GM20000 (cell line): ENCODE results near the gene RNF34.

Experiments used
- DNase-seq: peaks from one replicate; pipeline ENCODE4 v3.0.0; 2012; ENCODE audit warnings: low spot score
- CTCF ChIP-seq: IDR thresholded peaks from 2 replicates; pipeline ENCODE4 v1.5.1; 2012; ENCODE audit warnings: mild to moderate bottlenecking, control low read depth; ENCODE audit errors: extremely low read depth, missing control alignments

Gene RNF34

GRCh38 chr12:121440768-121441167, 40.9 kb downstream of the RNF34 start:
- no peak for DNase-seq

GRCh38 chr12:121441555-121441954, 41.6 kb downstream of the RNF34 start:
- DNase-seq, result no peak
- no peak for TF ChIP-seq CTCF

More at GRCh38 chr12:121440768-121441167, 40.9 kb downstream of the RNF34 start:
- no peak for TF ChIP-seq CTCF

DNA sequence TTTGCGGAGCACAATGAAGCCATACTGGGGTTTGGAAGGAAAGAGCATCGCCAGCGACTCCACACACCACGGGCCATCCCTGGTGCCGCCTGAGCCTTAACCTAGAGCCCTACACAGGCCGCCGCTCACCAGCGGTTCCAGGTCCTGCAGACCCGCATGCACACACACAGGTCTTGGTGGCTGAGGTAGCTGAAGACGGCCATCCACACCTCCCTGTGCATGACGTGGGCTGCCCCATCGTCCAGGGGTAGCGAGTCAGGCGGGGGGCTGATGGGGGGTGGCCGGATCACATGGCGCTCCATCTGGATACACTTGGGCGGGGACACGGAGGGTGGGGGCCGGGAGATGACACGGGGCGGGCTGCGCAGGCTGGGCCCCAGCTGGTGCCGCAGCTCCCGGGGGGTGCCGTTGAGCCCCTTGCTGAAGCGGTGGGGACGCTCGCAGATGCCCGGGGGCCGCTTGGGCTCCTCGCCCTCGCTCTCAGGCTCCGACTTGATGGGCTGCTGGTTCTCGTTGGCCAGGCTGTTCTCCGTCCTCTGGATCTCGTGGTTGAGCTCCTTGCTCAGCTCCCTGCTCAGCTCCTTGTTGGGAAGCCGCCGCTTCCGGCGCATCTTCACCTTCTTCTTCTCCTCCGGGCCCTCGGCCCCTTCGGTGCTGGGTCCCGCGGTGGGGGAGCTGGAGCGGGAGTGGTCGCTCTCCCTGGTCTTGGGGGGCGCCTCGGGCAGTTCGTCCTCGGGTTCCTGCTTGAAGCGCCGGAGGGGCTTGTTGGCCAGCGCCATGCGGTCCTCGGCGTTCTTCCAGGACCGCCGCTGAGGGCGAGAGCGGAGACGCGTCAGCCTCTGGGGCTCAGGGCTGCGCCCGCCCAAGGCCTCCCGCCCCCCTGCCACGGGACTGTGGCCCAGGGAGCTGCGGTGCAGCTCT, 42.4 kb downstream of the RNF34 start:
- no peak for TF ChIP-seq CTCF

DNA sequence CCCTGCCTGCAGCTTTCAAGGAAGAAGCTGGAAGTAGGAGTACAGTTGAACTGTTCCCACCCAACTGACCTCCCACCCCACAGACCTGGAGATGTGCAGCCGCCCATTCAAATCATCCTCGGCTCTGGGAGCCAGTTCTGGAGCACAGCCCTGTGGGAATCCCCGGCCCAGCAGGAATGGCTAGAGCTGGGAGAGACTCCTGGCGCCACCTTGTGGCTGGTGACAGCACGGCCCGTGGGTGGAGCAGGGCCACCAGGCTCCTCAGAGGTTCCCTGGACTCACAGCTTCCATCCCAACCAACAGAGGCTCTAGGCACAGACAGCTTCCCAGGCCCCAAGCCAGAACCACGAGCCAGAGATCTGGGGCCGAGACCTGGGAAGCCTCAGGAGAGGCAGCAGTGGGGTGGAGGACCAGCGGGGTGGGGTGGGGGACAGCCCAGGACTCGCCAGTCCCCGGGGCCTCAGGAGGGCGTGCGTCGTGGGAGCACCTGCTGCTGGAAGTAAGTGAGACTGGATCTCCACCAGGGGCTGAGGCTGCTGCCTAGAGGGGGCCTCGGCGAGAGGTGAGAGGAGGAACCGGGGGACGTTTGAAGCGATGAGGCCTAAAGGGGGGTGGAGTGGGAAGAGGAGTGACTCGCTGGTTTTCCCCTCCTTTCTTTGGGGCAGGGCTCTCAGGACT, 43.4 kb downstream of the RNF34 start:
- peak; percentile 95 for TF ChIP-seq CTCF
- DNase-seq, result peak; percentile 92

More for the DNA sequence above, 42.4 kb downstream of the RNF34 start:
- DNase-seq, result no peak

- no peak for DNase-seq
- TF ChIP-seq CTCF, result no peak
Observed at GRCh38 chr12:121443911-121444841, 44.3 kb downstream of the RNF34 start.

DNA sequence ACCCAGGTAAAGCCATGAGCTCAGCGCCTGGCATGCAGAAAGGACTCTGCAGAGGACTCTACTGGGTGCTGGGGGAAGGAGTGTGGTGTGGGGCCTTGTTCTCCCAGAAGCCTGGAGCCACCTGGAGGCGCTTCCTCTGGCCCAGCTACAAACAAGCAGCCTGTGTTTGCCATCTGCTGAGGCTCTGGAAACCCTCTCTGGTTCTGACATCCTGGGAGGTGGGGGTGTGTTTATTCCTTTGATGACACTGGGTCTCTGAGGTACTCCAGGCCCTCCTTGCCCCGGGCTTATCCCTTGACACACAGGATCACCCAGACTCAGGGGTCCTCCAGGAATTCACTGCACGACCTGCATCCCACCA, 44.9 kb downstream of the RNF34 start:
- no peak for DNase-seq
- no peak for TF ChIP-seq CTCF
